HG03520 (cell line): ENCODE measurements around the gene C11orf42.

Source experiments
- ATAC-seq: cut with Tn5 transposase; IDR thresholded peaks from one replicate; pipeline ENCODE4 v1.9.1; 2021; ENCODE audit warnings: mild to moderate bottlenecking, moderate library complexity; ENCODE audit not compliant: unreplicated experiment

The C11orf42 gene, protein sequence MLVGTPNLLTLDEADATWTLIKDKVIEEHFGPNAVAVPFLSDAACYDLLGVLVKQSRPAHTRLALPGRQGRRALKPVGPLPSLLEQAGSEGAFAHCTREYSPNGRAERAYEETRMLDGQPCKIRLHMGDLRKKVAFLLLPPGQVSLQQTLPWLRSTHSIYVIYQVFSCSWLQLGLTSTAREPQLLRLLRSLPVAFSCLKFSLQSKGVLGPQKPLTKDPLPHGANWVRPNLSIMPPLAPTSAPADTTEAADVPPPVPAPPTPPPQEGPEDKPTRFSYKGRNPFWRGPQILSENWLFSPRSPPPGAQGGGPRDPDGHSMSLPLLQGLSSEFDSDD

GRCh38 chr11:6205366-6205765 is at the start of gene C11orf42:
C11orf42 (plus strand) TSS chr11:6205557; CDS start chr11:6205616, 59 bp downstream.
- ATAC-seq, result no peak

- ATAC-seq, result no peak
Measured at GRCh38 chr11:6156628-6157359, 48.6 kb upstream of the C11orf42 start.

- no peak for ATAC-seq
Measured at GRCh38 chr11:6170226-6170625, 35.1 kb upstream of the C11orf42 start, which contains the start of gene OR52B2. OR52B2 (minus strand) TSS chr11:6170326; CDS start chr11:6170326, 0 bp downstream.

- ATAC-seq, result no peak
Measured at GRCh38 chr11:6175440-6175839, 29.9 kb upstream of the C11orf42 start.

- ATAC-seq, result no peak
Measured at GRCh38 chr11:6191742-6192141, 13.6 kb upstream of the C11orf42 start.

DNA sequence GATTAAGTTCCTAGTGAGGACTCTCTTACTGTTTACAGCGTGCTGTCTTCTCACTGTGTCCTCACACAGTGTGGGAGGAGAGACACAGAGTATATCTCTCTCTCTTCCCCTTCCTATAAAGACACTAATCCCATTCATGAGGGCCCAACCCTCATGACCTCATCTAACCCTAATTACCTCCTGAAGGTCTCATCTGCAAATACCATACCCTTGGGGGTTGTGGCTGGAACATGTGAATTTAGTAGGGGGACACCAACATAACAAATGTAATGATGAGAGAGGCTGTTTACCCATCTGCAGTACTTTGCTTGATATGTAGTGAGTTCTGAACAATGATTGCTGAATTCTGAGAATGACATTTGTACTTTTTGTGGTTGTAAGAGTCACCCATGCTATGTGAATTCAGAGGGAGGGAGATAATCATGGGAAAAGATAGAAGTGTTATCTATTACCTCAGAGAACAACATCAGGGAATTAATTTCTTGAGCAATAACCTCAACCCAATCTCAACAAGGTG is 11.2 kb upstream of the C11orf42 start:
- ATAC-seq, result no peak

- ATAC-seq, result no peak
Measured at GRCh38 chr11:6196396-6196795, 9.0 kb upstream of the C11orf42 start.

DNA sequence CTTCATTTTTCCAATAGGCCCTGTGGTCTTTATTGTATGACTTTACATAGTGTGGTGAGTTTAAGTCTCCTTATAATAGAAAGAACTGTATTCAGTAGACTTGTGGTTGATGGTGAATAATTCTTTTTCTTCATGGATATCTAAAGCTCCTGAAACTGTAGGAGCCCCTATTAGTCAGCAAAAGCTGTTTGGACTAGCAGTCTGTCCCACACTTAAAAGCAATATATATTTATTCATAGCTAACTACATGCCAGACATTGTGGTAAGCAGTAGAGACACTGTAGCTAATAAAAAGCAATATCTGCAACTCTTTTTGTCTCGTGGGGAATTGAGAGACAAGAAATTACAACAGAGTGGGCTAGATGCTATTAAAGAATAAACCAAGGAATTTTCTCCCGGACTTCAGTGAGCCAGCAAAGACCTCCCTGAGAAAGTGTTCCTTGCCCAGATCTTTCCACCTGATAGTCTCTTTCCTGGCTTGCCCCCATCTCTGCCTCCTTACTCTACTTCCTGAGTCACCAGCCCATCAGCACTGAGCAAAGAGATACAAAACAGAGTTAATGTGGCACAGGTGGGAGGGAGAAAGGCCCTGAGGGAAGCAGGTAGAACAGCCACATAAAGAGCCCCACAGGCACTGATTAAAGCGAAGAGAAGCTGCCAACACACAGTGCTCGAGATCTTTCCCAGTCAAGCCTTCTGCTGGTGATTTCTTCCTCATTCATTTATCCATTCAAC is 7.7 kb upstream of the C11orf42 start:
- no peak for ATAC-seq

GRCh38 chr11:6199174-6199810 is 6.1 kb upstream of the C11orf42 start, which contains the start of gene OR52W1:
OR52W1 (plus strand) TSS chr11:6199224; CDS start chr11:6199224, 0 bp downstream.
- no peak for ATAC-seq

GRCh38 chr11:6200975-6201374 is 4.4 kb upstream of the C11orf42 start:
- ATAC-seq, result no peak

DNA sequence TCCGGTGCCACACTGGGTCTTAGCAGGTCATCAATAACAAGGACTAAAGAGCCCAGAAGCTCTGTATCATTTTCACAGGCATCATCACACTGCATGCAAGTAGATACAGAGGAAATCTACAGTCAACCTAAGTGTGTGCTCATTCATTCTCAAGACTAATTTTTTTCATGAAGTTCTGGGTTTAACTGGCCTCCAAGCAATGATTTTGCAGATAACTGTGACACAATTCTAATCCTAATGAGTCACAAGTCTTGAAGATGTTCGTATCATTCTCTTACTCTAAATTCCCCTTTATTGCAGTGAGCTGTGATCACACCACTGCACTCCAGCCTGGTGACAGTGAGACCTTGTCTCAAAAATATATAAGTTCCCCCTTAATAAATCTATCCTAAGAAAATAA is 3.9 kb upstream of the C11orf42 start:
- no peak for ATAC-seq

DNA sequence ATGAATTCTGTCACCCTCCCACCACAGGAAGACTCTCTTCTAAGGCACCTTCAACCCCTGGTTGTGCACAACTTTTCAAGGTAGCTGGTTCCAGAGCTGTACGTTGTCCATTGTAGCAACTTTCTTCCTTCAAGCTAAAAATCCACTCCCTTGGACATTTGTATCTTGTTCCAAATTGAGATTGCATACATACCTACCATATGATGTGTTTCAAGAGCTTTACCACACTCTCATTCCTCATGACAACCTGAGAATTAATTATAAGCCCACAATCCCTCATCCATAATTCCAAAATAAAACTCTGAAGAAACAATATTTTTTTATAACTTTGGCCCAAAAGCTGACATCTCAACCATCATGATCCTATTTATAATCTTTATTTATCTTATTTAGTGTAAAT is 3.3 kb upstream of the C11orf42 start:
- ATAC-seq, result no peak

GRCh38 chr11:6203327-6203726 is 2.0 kb upstream of the C11orf42 start:
- peak; percentile 52 for ATAC-seq

GRCh38 chr11:6204706-6205105 is 651 bp upstream of the C11orf42 start:
- ATAC-seq, result no peak

- ATAC-seq, result no peak
Measured at GRCh38 chr11:6206456-6207180, 1.3 kb downstream of the C11orf42 start.

DNA sequence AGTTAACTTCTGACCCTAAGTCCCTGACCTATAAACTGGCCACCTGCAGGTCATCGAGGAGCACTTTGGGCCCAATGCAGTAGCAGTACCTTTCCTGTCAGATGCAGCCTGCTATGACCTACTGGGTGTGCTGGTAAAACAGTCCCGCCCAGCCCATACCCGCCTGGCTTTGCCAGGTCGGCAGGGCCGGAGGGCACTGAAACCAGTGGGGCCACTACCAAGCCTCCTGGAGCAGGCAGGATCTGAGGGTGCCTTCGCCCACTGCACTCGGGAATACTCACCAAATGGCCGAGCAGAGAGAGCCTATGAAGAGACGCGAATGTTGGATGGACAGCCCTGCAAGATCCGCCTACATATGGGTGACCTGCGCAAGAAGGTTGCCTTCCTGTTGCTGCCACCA is 4.4 kb downstream of the C11orf42 start:
- no peak for ATAC-seq

DNA sequence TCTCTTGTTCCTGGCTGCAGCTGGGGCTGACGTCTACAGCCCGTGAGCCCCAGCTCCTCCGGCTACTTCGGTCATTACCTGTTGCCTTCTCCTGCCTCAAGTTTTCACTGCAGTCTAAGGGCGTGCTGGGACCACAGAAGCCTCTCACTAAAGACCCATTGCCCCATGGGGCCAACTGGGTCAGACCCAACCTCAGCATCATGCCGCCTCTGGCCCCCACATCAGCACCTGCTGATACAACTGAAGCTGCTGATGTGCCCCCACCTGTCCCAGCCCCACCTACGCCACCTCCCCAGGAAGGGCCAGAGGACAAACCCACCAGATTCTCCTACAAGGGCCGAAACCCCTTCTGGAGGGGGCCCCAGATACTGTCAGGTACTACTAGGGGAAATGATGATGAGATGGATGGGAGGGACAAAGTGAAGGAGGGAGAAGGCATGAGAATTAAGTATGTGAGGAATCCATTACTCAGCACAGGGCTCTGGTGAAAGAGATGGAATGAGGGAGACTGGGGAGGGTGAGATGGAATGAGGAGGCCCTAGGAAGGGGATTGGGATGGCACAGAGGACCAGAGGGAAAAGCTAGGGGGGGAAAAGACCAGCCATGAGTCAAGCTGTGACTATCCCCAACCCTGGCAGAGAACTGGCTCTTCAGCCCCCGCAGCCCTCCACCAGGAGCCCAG is 5.1 kb downstream of the C11orf42 start:
- ATAC-seq, result no peak

DNA sequence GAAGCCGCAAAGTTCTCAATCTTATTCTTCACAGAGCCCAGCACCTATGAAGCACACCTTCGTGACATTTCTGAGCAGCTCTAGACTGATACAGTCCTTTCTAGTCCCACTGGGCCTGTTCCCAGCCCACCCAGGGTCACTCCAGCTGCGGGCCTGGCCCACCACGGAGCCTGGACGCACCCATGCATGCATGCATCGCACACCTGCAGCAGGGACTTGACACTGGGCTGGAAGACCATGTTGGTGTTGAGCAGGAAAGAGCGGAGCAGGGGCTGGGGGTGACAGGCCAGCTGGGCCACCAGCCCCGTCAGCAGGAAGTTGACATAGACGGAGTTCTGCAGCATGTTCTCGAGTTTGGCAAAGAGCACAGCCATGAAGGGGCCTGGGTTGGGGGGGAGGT is 9.2 kb downstream of the C11orf42 start:
- ATAC-seq, result no peak

DNA sequence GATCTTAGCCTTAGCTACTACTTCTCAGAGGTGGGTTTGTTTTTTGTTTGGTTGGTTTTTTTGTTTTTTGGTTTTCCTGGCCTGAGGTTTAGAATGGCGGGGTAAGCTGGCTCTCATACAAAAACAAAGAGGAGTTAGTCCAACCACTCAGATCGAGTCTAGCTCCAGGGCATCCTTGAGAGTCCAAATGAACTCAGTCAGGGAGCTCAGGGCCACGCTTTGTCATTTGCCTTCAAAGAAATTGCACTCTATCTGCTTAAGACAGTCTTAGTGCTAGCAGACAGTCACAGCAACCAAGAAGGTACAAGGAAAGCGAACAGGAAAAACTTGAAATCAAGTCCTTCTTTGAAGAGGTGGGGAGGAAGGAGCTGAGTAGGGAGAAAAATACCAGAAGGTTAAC is 11.1 kb downstream of the C11orf42 start:
- ATAC-seq, result no peak

- no peak for ATAC-seq
Measured at GRCh38 chr11:6217722-6218121, 12.4 kb downstream of the C11orf42 start.
